HCT116 (cell line): ENCODE data around the gene RYR3.

Experiments used
- CTCF ChIP-seq, 3 experiments: fragments of 200-600 bp in 1 of 3; sonication (generic) in 1 of 3; IDR thresholded peaks in 2 of 3; conservative IDR thresholded peaks in 1 of 3; 2 replicates each; pipeline ENCODE4 v1.5.1; 2012 to 2017; ENCODE audit warnings: low read depth in 2 of 3, low read length in 2 of 3, antibody characterized with exemption in 1 of 3, borderline replicate concordance in 1 of 3, control low read depth in 1 of 3, mild to moderate bottlenecking in 1 of 3, mixed read lengths in 1 of 3, mixed run types in 1 of 3, moderate library complexity in 1 of 3; ENCODE audit not compliant: insufficient read depth in 1 of 3
- ELF1 ChIP-seq: IDR thresholded peaks from 2 replicates; pipeline ENCODE4 v1.6.1; 2012; ENCODE audit warnings: low read depth, borderline replicate concordance
- EZH2 ChIP-seq: fragments of 200-600 bp; sonication (generic); IDR thresholded peaks from 2 replicates; pipeline ENCODE4 v1.6.1; 2017; ENCODE audit warnings: antibody characterized with exemption, mixed run types
- EZH2phosphoT487 ChIP-seq: fragments of 200-600 bp; IDR thresholded peaks from 2 replicates; pipeline ENCODE4 v1.6.1; 2018; ENCODE audit warnings: antibody characterized with exemption, borderline replicate concordance
- FOSL1 ChIP-seq: IDR thresholded peaks from 2 replicates; pipeline ENCODE4 v1.6.1; 2012; ENCODE audit warnings: low read depth
- POLR2A ChIP-seq: IDR thresholded peaks from 2 replicates; pipeline ENCODE4 v1.7.0; 2011; ENCODE audit warnings: borderline replicate concordance; ENCODE audit not compliant: insufficient read depth, insufficient read length; ENCODE audit errors: extremely low read depth
- POLR2AphosphoS5 ChIP-seq: IDR thresholded peaks from 2 replicates; pipeline ENCODE4 v1.6.1; 2011; ENCODE audit warnings: mild to moderate bottlenecking, low read depth, low read length, moderate library complexity
- RAD21 ChIP-seq: IDR thresholded peaks from 2 replicates; pipeline ENCODE4 v1.6.1; 2012; ENCODE audit warnings: low read depth, mild to moderate bottlenecking
- SIN3A ChIP-seq: IDR thresholded peaks from 2 replicates; pipeline ENCODE4 v1.6.1; 2012; ENCODE audit warnings: low read depth
- TCF7L2 ChIP-seq: IDR thresholded peaks from 2 replicates; pipeline ENCODE4 v1.7.0; 2011; ENCODE audit warnings: borderline replicate concordance, inconsistent platforms; ENCODE audit not compliant: insufficient read depth, insufficient read length; ENCODE audit errors: extremely low read depth
- TF ChIP-seq, protein P1 (sequence below): IDR thresholded peaks from 2 replicates; pipeline ENCODE4 v1.6.1; 2012
- TF ChIP-seq, protein P2 (sequence below): IDR thresholded peaks from 2 replicates; pipeline ENCODE4 v1.6.1; 2011; ENCODE audit warnings: mild to moderate bottlenecking, low read length, moderate library complexity; ENCODE audit not compliant: insufficient replicate concordance; ENCODE audit errors: extremely low read depth

DNA sequence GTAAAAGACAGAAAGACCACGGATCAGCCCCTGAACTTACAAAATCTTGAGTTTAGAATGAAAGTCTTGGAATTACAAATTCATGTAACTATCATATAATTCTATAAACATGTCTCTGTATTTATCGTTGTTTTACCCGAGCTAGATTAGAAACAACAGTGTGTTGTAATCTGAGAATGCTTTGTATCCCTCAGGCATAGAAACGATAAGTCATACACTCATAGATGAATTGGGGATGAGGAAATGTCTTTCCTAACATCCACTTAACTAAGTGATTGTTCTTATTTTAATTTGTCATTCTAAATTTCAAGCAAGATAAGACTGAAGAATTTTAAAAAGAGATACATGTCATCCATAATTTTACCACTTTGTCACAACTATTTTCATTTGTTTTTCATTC is 165.3 kb downstream of the RYR3 start:
- TF ChIP-seq CTCF (IDR thresholded peaks at IDR 0.05 in 2 of 3, conservative IDR thresholded peaks at IDR 0.05 in 1 of 3; ENCODE audit: borderline replicate concordance in 1 of 3, insufficient read depth in 1 of 3, low read depth in 2 of 3, low read length in 2 of 3) (no peak), POLR2A (no peak), FOSL1 (no peak), ELF1 (no peak), POLR2AphosphoS5 (no peak), TCF7L2 (no peak), RAD21 (no peak), EZH2 (no peak), SIN3A (no peak), EZH2phosphoT487 (no peak)
- TF ChIP-seq, protein P1, sequence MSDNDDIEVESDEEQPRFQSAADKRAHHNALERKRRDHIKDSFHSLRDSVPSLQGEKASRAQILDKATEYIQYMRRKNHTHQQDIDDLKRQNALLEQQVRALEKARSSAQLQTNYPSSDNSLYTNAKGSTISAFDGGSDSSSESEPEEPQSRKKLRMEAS = no peak
- TF ChIP-seq, protein P2, sequence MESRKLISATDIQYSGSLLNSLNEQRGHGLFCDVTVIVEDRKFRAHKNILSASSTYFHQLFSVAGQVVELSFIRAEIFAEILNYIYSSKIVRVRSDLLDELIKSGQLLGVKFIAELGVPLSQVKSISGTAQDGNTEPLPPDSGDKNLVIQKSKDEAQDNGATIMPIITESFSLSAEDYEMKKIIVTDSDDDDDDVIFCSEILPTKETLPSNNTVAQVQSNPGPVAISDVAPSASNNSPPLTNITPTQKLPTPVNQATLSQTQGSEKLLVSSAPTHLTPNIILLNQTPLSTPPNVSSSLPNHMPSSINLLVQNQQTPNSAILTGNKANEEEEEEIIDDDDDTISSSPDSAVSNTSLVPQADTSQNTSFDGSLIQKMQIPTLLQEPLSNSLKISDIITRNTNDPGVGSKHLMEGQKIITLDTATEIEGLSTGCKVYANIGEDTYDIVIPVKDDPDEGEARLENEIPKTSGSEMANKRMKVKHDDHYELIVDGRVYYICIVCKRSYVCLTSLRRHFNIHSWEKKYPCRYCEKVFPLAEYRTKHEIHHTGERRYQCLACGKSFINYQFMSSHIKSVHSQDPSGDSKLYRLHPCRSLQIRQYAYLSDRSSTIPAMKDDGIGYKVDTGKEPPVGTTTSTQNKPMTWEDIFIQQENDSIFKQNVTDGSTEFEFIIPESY = no peak
